Adrenal gland (tissue), 12 donors: ENCODE measurements around the gene STK11IP. TPM values are rescaled to one million over a fixed set of nuclear protein-coding genes. Genes with fewer than 3 reads are reported as not detected.

ENCODE experiments used
- DNase-seq, 7 donors: peaks; one replicate each; pipeline ENCODE4 v3.0.0-alpha.2; 2019 to 2020
- H3K27ac ChIP-seq, 5 donors: fragments of 200-600 bp; sonication (generic) in 4 of 5; 1 replicate in 3 of 5; 2 replicates in 2 of 5; pipeline versions ENCODE4 v1.5.1 to v1.8.0; 2016 to 2020; ENCODE audit warnings: mild to moderate bottlenecking in 1 of 5
- H3K27me3 ChIP-seq: fragments of 200-600 bp; 2 replicates; pipeline ENCODE4 v1.8.0; 2021
- H3K36me3 ChIP-seq, 2 donors: fragments of 200-600 bp; replicated peaks in 1 of 2; 1 replicate in 1 of 2; 2 replicates in 1 of 2; pipeline versions ENCODE4 v1.5.1 to v1.8.0; 2018 to 2022
- H3K4me1 ChIP-seq, 2 donors: fragments of 200-600 bp; replicated peaks in 1 of 2; 1 replicate in 1 of 2; 2 replicates in 1 of 2; pipeline versions ENCODE4 v1.5.1 to v1.8.0; 2018 to 2021
- H3K4me3 ChIP-seq, 4 donors: fragments of 200-600 bp; sonication (generic) in 3 of 4; one replicate each; pipeline ENCODE4 v1.5.1; 2016 to 2018
- H3K9me3 ChIP-seq, 3 donors: fragments of 200-600 bp; sonication (generic) in 1 of 3; replicated peaks in 1 of 3; 1 replicate in 2 of 3; 2 replicates in 1 of 3; pipeline versions ENCODE4 v1.5.1 to v1.8.0; 2016 to 2021
- CTCF ChIP-seq, 6 experiments: fragments of 450-650 bp in 4 of 6; fragments of 200-600 bp in 2 of 6; sonication (generic) in 1 of 6; IDR thresholded peaks; 1 replicate in 5 of 6; 2 replicates in 1 of 6; pipeline versions ENCODE4 v1.5.1 to v1.8.0; 2016 to 2021; ENCODE audit warnings: antibody characterized with exemption in 6 of 6, mild to moderate bottlenecking in 2 of 6, moderate library complexity in 1 of 6
- POLR2A ChIP-seq, 2 donors: fragments of 450-650 bp; IDR thresholded peaks; one replicate each; pipeline ENCODE4 v1.6.1; 2017; ENCODE audit warnings: antibody characterized with exemption in 2 of 2, mild to moderate bottlenecking in 2 of 2, moderate library complexity in 1 of 2
- WGBS, 4 donors: extraction: QIAGEN DNeasy Blood & Tissue Kit in 2 of 4; methylation state at CpG; one replicate each; pipeline versions ENCODE4 v1.1.5 to v1.1.7; 2013 to 2017; 5-methylcytosine and 5-hydroxymethylcytosine counted together
- intact Hi-C, 2 donors: fragments of 100-400 bp; cut with DNase I; formaldehyde crosslinking; loops; one replicate each; pipeline versions ENCODE4 v1.14.1 to v1.15.0; 2022 to 2023
- polyA plus RNA-seq, 3 donors: library from polyadenylated mRNA; stranded (reverse); fragments of 200-250 nt in 2 of 3; fragments of 350-450 nt in 1 of 3; fragmentation: Illumina TruSeq in 1 of 3; extraction: RNeasy Lipid Tissue Mini Kit (QIAGEN cat#74804) in 1 of 3; gene quantifications; one replicate each; pipeline ENCODE4 v1.2.3, GENCODE V29; 2013 to 2014
- total RNA-seq, 9 donors: library from RNA; depleted of rRNA in 4 of 9; stranded (reverse); fragments of >200 nt in 4 of 9; fragments of 120-200 nt in 1 of 9; fragmentation: NEBNext Ultra II Directional in 1 of 9; extraction: Animal tissue kit (Norgen Biotek cat#: 25700) in 1 of 9; gene quantifications; one replicate each; pipeline versions ENCODE4 v1.1.0 to v1.2.4, GENCODE V29; 2013 to 2023
- donor health status: healthy with polysubstance abuse.
- donor health status: Bipolar disorder and iron deficiency.
- donor health status: DM: yes; HTN: yes; CAD: no.
- donor health status: DM: no; HTN: no; CAD: no.
- donor health status: DM: no; HTN: no; CAD: no.
- donor health status: DM: yes; HTN: yes; CAD: no.

Gene STK11IP
- total and polyA plus RNA-seq, 12 donors, result 5.0 to 68.1 (median 25.5) TPM

GRCh38 chr2:219615894-219616293, 18.2 kb downstream of the STK11IP start:
- H3K4me1 ChIP-seq, result no peaks in the 10 kb centered on the region
- H3K27me3 ChIP-seq, result no peaks in the 10 kb centered on the region
- peaks cover 0 to 29% of the 10 kb centered on the region in 2 donors for H3K36me3 ChIP-seq
- no peaks in the 10 kb centered on the region for H3K9me3 ChIP-seq
- no peak for DNase-seq
- no peak for TF ChIP-seq POLR2A (IDR thresholded peaks at IDR 0.05)
- TF ChIP-seq CTCF (IDR thresholded peaks at IDR 0.05), result no peak
- no peak overlapping the region for H3K4me3 ChIP-seq
- intact Hi-C loops, result no loop called here
- WGBS, 4 donors, result 87 to 97% (median 93%) methylated on average over 6 to 12 of the region's 12 CpGs; no CpG with 5 or more reads in 1 of the 4 donors
- H3K27ac ChIP-seq, result no peak overlapping the region

- Histone ChIP-seq H3K36me3 (peaks cover 0 to 28% of the 10 kb centered on the region in 2 donors), H3K9me3 (no peaks in the 10 kb centered on the region), H3K27ac (no peak overlapping the region), H3K4me3 (no peak overlapping the region), H3K27me3 (no peaks in the 10 kb centered on the region), H3K4me1 (no peaks in the 10 kb centered on the region)
- WGBS, 4 donors, result 75 to 93% (median 87%) methylated on average over 4 of the region's 4 CpGs
- intact Hi-C loops, result no loop called here
- DNase-seq, result no peak
- TF ChIP-seq CTCF (IDR thresholded peaks at IDR 0.05) (no peak), POLR2A (IDR thresholded peaks at IDR 0.05) (no peak)
Measured at GRCh38 chr2:219616550-219616949, 18.9 kb downstream of the STK11IP start.

- intact Hi-C loops, result no loop called here
- Histone ChIP-seq H3K27me3 (no peaks in the 10 kb centered on the region), H3K9me3 (no peaks in the 10 kb centered on the region), H3K4me1 (no peaks in the 10 kb centered on the region), H3K36me3 (peaks cover 0 to 18% of the 10 kb centered on the region in 2 donors), H3K27ac (no peak overlapping the region), H3K4me3 (no peak overlapping the region)
- no peak for TF ChIP-seq POLR2A (IDR thresholded peaks at IDR 0.05)
- no peak for TF ChIP-seq CTCF (IDR thresholded peaks at IDR 0.05)
- 54 to 68% (median 64%) methylated on average over 3 of the region's 3 CpGs for WGBS, 4 donors
- no peak for DNase-seq
Measured at GRCh38 chr2:219618733-219619122, 21.1 kb downstream of the STK11IP start.

GRCh38 chr2:219619235-219619634, 21.6 kb downstream of the STK11IP start:
- peaks cover 0 to 18% of the 10 kb centered on the region in 2 donors for H3K36me3 ChIP-seq
- DNase-seq, result no peak
- 71 to 84% (median 81%) methylated on average over 4 of the region's 4 CpGs for WGBS, 4 donors
- H3K4me3 ChIP-seq, result no peak overlapping the region
- TF ChIP-seq CTCF (IDR thresholded peaks at IDR 0.05), result no peak
- no peak for TF ChIP-seq POLR2A (IDR thresholded peaks at IDR 0.05)
- H3K9me3 ChIP-seq, result no peaks in the 10 kb centered on the region
- intact Hi-C loops, result no loop called here
- H3K4me1 ChIP-seq, result no peaks in the 10 kb centered on the region
- H3K27me3 ChIP-seq, result no peaks in the 10 kb centered on the region
- no peak overlapping the region for H3K27ac ChIP-seq
